Measurements from ENCODE around the gene BBOX1. TPM values are rescaled to one million over a fixed set of nuclear protein-coding genes. Genes with fewer than 3 reads are reported as not detected.

Gene BBOX1
- total RNA-seq, 1 experiment from 2014 or later: not detected

DNA sequence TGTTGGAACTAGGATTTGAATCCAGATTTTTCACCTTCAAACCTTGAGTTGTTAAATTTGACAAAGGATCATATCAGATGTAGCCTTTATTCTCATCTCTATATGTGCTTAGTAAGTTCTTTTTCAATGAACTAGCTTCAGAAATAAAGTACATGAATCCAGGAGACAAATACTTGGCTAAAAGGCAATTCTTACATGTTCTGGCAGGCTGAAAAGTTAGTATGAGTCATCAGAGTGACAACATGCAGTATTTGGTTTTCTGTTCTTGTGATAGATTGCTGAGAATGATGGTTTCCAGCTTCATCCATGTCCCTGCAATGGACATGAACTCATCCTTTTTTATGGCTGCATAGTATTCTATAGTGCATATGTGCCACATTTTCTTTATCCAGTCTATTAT is 40.4 kb downstream of the BBOX1 start:
- no peak overlapping the region for H2AFZ ChIP-seq
- H3K4me1 ChIP-seq (replicated peaks; ENCODE audit: insufficient read depth): no peaks in the 10 kb centered on the region
- H3K4me2 ChIP-seq: no peak overlapping the region
- no peaks in the 10 kb centered on the region for H3K36me3 ChIP-seq (ENCODE audit: low read depth)
- H3F3A ChIP-seq (ENCODE audit: insufficient read depth, low read depth): no peaks in the 10 kb centered on the region
- H3K79me2 ChIP-seq (ENCODE audit: low read depth): no peaks in the 10 kb centered on the region
- no peak overlapping the region for H3K27ac ChIP-seq
- ChIA-PET CTCF (no interaction called here), POLR2A (ENCODE audit: unreplicated experiment) (no interaction called here)
- H3K9me2 ChIP-seq (ENCODE audit: insufficient read depth): no peaks in the 10 kb centered on the region
- H3K9me3 ChIP-seq (ENCODE audit: insufficient read depth, low read depth): no peaks in the 10 kb centered on the region
- TF ChIP-seq EZH2 (IDR thresholded peaks at IDR 0.05; ENCODE audit: low read depth): no peak
- TF ChIP-seq, protein P1, sequence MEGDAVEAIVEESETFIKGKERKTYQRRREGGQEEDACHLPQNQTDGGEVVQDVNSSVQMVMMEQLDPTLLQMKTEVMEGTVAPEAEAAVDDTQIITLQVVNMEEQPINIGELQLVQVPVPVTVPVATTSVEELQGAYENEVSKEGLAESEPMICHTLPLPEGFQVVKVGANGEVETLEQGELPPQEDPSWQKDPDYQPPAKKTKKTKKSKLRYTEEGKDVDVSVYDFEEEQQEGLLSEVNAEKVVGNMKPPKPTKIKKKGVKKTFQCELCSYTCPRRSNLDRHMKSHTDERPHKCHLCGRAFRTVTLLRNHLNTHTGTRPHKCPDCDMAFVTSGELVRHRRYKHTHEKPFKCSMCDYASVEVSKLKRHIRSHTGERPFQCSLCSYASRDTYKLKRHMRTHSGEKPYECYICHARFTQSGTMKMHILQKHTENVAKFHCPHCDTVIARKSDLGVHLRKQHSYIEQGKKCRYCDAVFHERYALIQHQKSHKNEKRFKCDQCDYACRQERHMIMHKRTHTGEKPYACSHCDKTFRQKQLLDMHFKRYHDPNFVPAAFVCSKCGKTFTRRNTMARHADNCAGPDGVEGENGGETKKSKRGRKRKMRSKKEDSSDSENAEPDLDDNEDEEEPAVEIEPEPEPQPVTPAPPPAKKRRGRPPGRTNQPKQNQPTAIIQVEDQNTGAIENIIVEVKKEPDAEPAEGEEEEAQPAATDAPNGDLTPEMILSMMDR (conservative IDR thresholded peaks at IDR 0.05): no peak
- H4K20me1 ChIP-seq (ENCODE audit: insufficient read depth): no peaks in the 10 kb centered on the region
- no peak overlapping the region for H3K4me3 ChIP-seq
- no peaks in the 10 kb centered on the region for H3K27me3 ChIP-seq (ENCODE audit: insufficient read depth, low read depth)
- DNase-seq: no peak
- intact Hi-C loops (cut with micrococcal nuclease; ENCODE audit: unreplicated experiment): no loop called here
- BruUV-seq (replicated peaks): no TSS peak

DNA sequence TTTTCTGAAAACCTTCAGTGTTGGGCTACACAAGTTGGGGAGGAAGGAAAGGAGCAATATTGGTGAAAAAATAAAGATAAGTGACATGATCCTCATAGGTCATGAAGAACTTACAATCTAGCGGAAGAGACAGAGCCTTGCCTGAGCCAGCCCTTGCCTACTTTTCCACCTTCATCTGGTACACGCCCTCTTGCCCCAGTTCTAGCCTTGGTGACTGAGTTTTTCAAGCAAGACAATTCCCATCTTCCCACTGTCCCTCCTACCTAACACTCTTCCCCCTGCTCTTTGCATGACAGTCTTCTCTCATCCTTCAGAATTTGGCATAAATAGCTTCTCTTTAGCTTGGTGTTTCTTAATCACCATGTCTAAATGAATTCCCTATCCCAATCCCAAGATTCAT is 42.6 kb downstream of the BBOX1 start:
- H4K20me1 ChIP-seq (ENCODE audit: insufficient read depth): no peaks in the 10 kb centered on the region
- ChIA-PET POLR2A (ENCODE audit: unreplicated experiment) (no interaction called here), CTCF (no interaction called here)
- intact Hi-C loops (cut with micrococcal nuclease; ENCODE audit: unreplicated experiment): no loop called here
- H2AFZ ChIP-seq: no peak overlapping the region
- no peak overlapping the region for H3K4me3 ChIP-seq
- no peaks in the 10 kb centered on the region for H3F3A ChIP-seq (ENCODE audit: insufficient read depth, low read depth)
- TF ChIP-seq, protein P1 (conservative IDR thresholded peaks at IDR 0.05): no peak
- TF ChIP-seq EZH2 (IDR thresholded peaks at IDR 0.05; ENCODE audit: low read depth): no peak
- no peaks in the 10 kb centered on the region for H3K36me3 ChIP-seq (ENCODE audit: low read depth)
- H3K27me3 ChIP-seq (ENCODE audit: insufficient read depth, low read depth): no peaks in the 10 kb centered on the region
- H3K79me2 ChIP-seq (ENCODE audit: low read depth): no peaks in the 10 kb centered on the region
- no peak for DNase-seq
- no peaks in the 10 kb centered on the region for H3K4me1 ChIP-seq (replicated peaks; ENCODE audit: insufficient read depth)
- no peak overlapping the region for H3K27ac ChIP-seq
- H3K9me3 ChIP-seq (ENCODE audit: insufficient read depth, low read depth): no peaks in the 10 kb centered on the region
- BruUV-seq (replicated peaks): no TSS peak
- no peaks in the 10 kb centered on the region for H3K9me2 ChIP-seq (ENCODE audit: insufficient read depth)
- H3K4me2 ChIP-seq: no peak overlapping the region

DNA sequence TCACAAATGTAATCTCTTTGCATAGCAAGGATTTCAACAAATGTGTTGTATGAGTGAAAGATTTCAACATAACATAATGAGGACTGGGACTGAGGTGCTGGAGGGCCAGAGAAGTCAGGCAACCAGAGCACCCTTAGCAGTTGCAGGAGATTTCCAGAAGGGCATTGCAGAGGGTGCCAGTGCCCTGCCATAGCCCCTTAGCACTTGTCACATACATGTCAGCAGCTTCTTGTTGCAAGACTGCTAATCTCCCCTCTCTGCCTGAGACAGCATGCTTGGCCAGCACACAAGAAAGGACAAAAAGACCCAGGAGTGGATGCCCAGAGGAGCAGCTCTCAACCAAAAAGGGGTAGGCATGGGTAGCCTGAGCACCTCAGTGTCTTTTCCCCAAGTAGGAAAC is 43.2 kb downstream of the BBOX1 start:
- Histone ChIP-seq H3K9me2 (ENCODE audit: insufficient read depth) (no peaks in the 10 kb centered on the region), H3F3A (ENCODE audit: insufficient read depth, low read depth) (no peaks in the 10 kb centered on the region), H4K20me1 (ENCODE audit: insufficient read depth) (no peaks in the 10 kb centered on the region), H3K4me1 (replicated peaks; ENCODE audit: insufficient read depth) (no peaks in the 10 kb centered on the region), H3K27me3 (ENCODE audit: insufficient read depth, low read depth) (no peaks in the 10 kb centered on the region), H3K36me3 (ENCODE audit: low read depth) (no peaks in the 10 kb centered on the region), H3K9me3 (ENCODE audit: insufficient read depth, low read depth) (no peaks in the 10 kb centered on the region), H3K79me2 (ENCODE audit: low read depth) (no peaks in the 10 kb centered on the region), H3K27ac (no peak overlapping the region), H2AFZ (no peak overlapping the region), H3K4me2 (no peak overlapping the region), H3K4me3 (no peak overlapping the region)
- ChIA-PET POLR2A (ENCODE audit: unreplicated experiment) (no interaction called here), CTCF (no interaction called here)
- no peak for DNase-seq
- no TSS peak for BruUV-seq (replicated peaks)
- intact Hi-C loops (cut with micrococcal nuclease; ENCODE audit: unreplicated experiment): no loop called here
- TF ChIP-seq, protein P1 (conservative IDR thresholded peaks at IDR 0.05): no peak
- no peak for TF ChIP-seq EZH2 (IDR thresholded peaks at IDR 0.05; ENCODE audit: low read depth)
